ENCODE data around the gene ATG9A.

GRCh38 chr2:219171231-219171651 lies 58.2 kb downstream of the ATG9A start:
- peak; percentile 19 to 62 (median 58) for TF ChIP-seq CTCF (IDR thresholded peaks at IDR 0.05; ENCODE audit: control extremely low read depth in 1 of 3, insufficient read depth in 1 of 3, low read depth in 1 of 3, low read length in 3 of 3)
- no peak for TF ChIP-seq POLR2A (IDR thresholded peaks at IDR 0.05; ENCODE audit: control extremely low read depth in 1 of 2, low read depth in 2 of 2, low read length in 2 of 2)
- TF ChIP-seq CEBPB (IDR thresholded peaks at IDR 0.05; ENCODE audit: low read depth, low read length), result no peak
- no peak for TF ChIP-seq POLR2AphosphoS5 (IDR thresholded peaks at IDR 0.05; ENCODE audit: low read depth, low read length)
- no peak for TF ChIP-seq SP1 (IDR thresholded peaks at IDR 0.05; ENCODE audit: low read depth, low read length)
- TF ChIP-seq GABPA (IDR thresholded peaks at IDR 0.05; ENCODE audit: borderline replicate concordance, insufficient read depth, low read length), result no peak
